ENCODE results near the gene NTN1.

NTN1 gene

GRCh38 chr17:9175700-9176467, 154.6 kb downstream of the NTN1 start:
- peaks cover 0 to 4% (median 0%) of the 10 kb centered on the region in 10 experiments; a peak in 1 of 20 replicates for H3K4me1 ChIP-seq
- peak overlapping the region in 2 of 11 experiments; percentile 21; a peak in 2 of 22 replicates for H3K4me2 ChIP-seq
- H3K9me3 ChIP-seq (replicated peaks in 1 of 11): peaks cover 0 to 26% (median 13%) of the 10 kb centered on the region in 11 experiments; a peak in 12 of 22 replicates
- no peak overlapping the region for H3K9ac ChIP-seq
- peaks cover 12 to 69% (median 42%) of the 10 kb centered on the region in 11 experiments for H3K27me3 ChIP-seq
- TF ChIP-seq Cebpa-rat (IDR thresholded peaks at IDR 0.05): no peak
- H3K4me3 ChIP-seq: no peak overlapping the region
- peaks cover 0 to 52% (median 23%) of the 10 kb centered on the region in 11 experiments; a peak in 13 of 22 replicates for H4K20me1 ChIP-seq
- H3K27ac ChIP-seq: no peak overlapping the region
- no peaks in the 10 kb centered on the region for H3K36me3 ChIP-seq

- Histone ChIP-seq H3K9me3 (replicated peaks in 1 of 11) (peaks cover 0 to 21% (median 13%) of the 10 kb centered on the region in 11 experiments; a peak in 12 of 22 replicates), H3K4me3 (no peak overlapping the region), H4K20me1 (peaks cover 0 to 65% (median 33%) of the 10 kb centered on the region in 11 experiments; a peak in 15 of 22 replicates), H3K4me1 (peaks cover 4 to 14% (median 7%) of the 10 kb centered on the region in 10 experiments), H3K4me2 (no peak overlapping the region), H3K9ac (no peak overlapping the region), H3K36me3 (no peaks in the 10 kb centered on the region), H3K27me3 (peaks cover 26 to 80% (median 54%) of the 10 kb centered on the region in 11 experiments), H3K27ac (no peak overlapping the region)
- no peak for TF ChIP-seq Cebpa-rat (IDR thresholded peaks at IDR 0.05)
Observed at GRCh38 chr17:9177212-9177611, 155.9 kb downstream of the NTN1 start.

- Histone ChIP-seq H3K9me3 (replicated peaks in 1 of 11) (peaks cover 0 to 15% (median 13%) of the 10 kb centered on the region in 11 experiments; a peak in 11 of 22 replicates), H3K4me2 (no peak overlapping the region), H3K4me3 (no peak overlapping the region), H4K20me1 (peaks cover 0 to 76% (median 39%) of the 10 kb centered on the region in 11 experiments; a peak in 17 of 22 replicates), H3K27ac (no peak overlapping the region), H3K27me3 (peaks cover 31 to 91% (median 63%) of the 10 kb centered on the region in 11 experiments), H3K4me1 (peaks cover 16 to 25% (median 18%) of the 10 kb centered on the region in 10 experiments), H3K36me3 (no peaks in the 10 kb centered on the region), H3K9ac (no peak overlapping the region)
- TF ChIP-seq Cebpa-rat (IDR thresholded peaks at IDR 0.05): no peak
Observed at GRCh38 chr17:9178319-9178718, 157.0 kb downstream of the NTN1 start.

- H3K9me3 ChIP-seq (replicated peaks in 1 of 11): peaks cover 0 to 4% (median 2%) of the 10 kb centered on the region in 11 experiments; a peak in 10 of 22 replicates
- no peak overlapping the region for H3K27ac ChIP-seq
- H3K9ac ChIP-seq: no peak overlapping the region
- no peak for TF ChIP-seq Cebpa-rat (IDR thresholded peaks at IDR 0.05)
- H3K4me2 ChIP-seq: no peak overlapping the region
- H3K4me1 ChIP-seq: peaks cover 28 to 38% (median 30%) of the 10 kb centered on the region in 10 experiments
- no peaks in the 10 kb centered on the region for H3K36me3 ChIP-seq
- H4K20me1 ChIP-seq: peaks cover 5 to 89% (median 51%) of the 10 kb centered on the region in 11 experiments; a peak in 19 of 22 replicates
- no peak overlapping the region for H3K4me3 ChIP-seq
- peaks cover 41 to 94% (median 74%) of the 10 kb centered on the region in 11 experiments for H3K27me3 ChIP-seq
Observed at GRCh38 chr17:9179602-9180001, 158.3 kb downstream of the NTN1 start.

- peaks cover 5 to 99% (median 62%) of the 10 kb centered on the region in 11 experiments; a peak in 19 of 22 replicates for H4K20me1 ChIP-seq
- H3K4me1 ChIP-seq: peaks cover 29 to 49% (median 37%) of the 10 kb centered on the region in 10 experiments
- no peaks in the 10 kb centered on the region for H3K36me3 ChIP-seq
- no peak overlapping the region for H3K4me3 ChIP-seq
- H3K27me3 ChIP-seq: peaks cover 62 to 97% (median 93%) of the 10 kb centered on the region in 11 experiments
- H3K4me2 ChIP-seq: peak overlapping the region; percentile 36 to 88 (median 79); a peak in 17 of 22 replicates
- no peak overlapping the region for H3K27ac ChIP-seq
- H3K9ac ChIP-seq: no peak overlapping the region
- no peaks in the 10 kb centered on the region for H3K9me3 ChIP-seq (replicated peaks in 1 of 11)
- no peak for TF ChIP-seq Cebpa-rat (IDR thresholded peaks at IDR 0.05)
Observed at GRCh38 chr17:9181640-9182039, 160.3 kb downstream of the NTN1 start.

GRCh38 chr17:9183306-9183705, 162.0 kb downstream of the NTN1 start:
- Histone ChIP-seq H3K4me2 (peak overlapping the region; percentile 66 to 88 (median 79)), H4K20me1 (peaks cover 5 to 85% (median 59%) of the 10 kb centered on the region in 11 experiments; a peak in 19 of 22 replicates), H3K27me3 (peaks cover 68 to 97% (median 90%) of the 10 kb centered on the region in 11 experiments), H3K9ac (no peak overlapping the region), H3K27ac (no peak overlapping the region), H3K36me3 (no peaks in the 10 kb centered on the region), H3K4me3 (no peak overlapping the region), H3K4me1 (peaks cover 29 to 49% (median 37%) of the 10 kb centered on the region in 10 experiments), H3K9me3 (replicated peaks in 1 of 11) (no peaks in the 10 kb centered on the region)
- no peak for TF ChIP-seq Cebpa-rat (IDR thresholded peaks at IDR 0.05)

GRCh38 chr17:9185142-9185541, 163.8 kb downstream of the NTN1 start:
- Histone ChIP-seq H3K4me1 (peaks cover 35 to 64% (median 52%) of the 10 kb centered on the region in 10 experiments), H3K4me2 (peak overlapping the region in 4 of 11 experiments; percentile 5 to 24 (median 14); a peak in 4 of 22 replicates), H3K36me3 (no peaks in the 10 kb centered on the region), H3K27me3 (peaks cover 64 to 97% (median 81%) of the 10 kb centered on the region in 11 experiments), H3K4me3 (no peak overlapping the region), H3K27ac (no peak overlapping the region), H4K20me1 (peaks cover 5 to 73% (median 47%) of the 10 kb centered on the region in 11 experiments; a peak in 19 of 22 replicates), H3K9ac (no peak overlapping the region), H3K9me3 (replicated peaks in 1 of 11) (no peaks in the 10 kb centered on the region)
- TF ChIP-seq Cebpa-rat (IDR thresholded peaks at IDR 0.05): no peak

GRCh38 chr17:9185688-9186284, 164.5 kb downstream of the NTN1 start:
- Histone ChIP-seq H3K9ac (no peak overlapping the region), H3K9me3 (replicated peaks in 1 of 11) (no peaks in the 10 kb centered on the region), H3K4me1 (peaks cover 35 to 64% (median 52%) of the 10 kb centered on the region in 10 experiments), H3K27ac (no peak overlapping the region), H3K27me3 (peaks cover 58 to 97% (median 81%) of the 10 kb centered on the region in 11 experiments), H3K36me3 (no peaks in the 10 kb centered on the region), H4K20me1 (peaks cover 5 to 67% (median 46%) of the 10 kb centered on the region in 11 experiments; a peak in 19 of 22 replicates), H3K4me2 (peak overlapping the region in 7 of 11 experiments; percentile 1 to 27 (median 10); a peak in 7 of 22 replicates), H3K4me3 (no peak overlapping the region)
- no peak for TF ChIP-seq Cebpa-rat (IDR thresholded peaks at IDR 0.05)

- Histone ChIP-seq H3K4me1 (peaks cover 26 to 62% (median 45%) of the 10 kb centered on the region in 10 experiments), H3K9me3 (replicated peaks in 1 of 11) (no peaks in the 10 kb centered on the region), H4K20me1 (peaks cover 5 to 48% (median 28%) of the 10 kb centered on the region in 11 experiments; a peak in 18 of 22 replicates), H3K27me3 (peaks cover 37 to 98% (median 61%) of the 10 kb centered on the region in 11 experiments), H3K27ac (no peak overlapping the region), H3K4me2 (no peak overlapping the region), H3K4me3 (no peak overlapping the region), H3K36me3 (no peaks in the 10 kb centered on the region), H3K9ac (no peak overlapping the region)
- TF ChIP-seq Cebpa-rat (IDR thresholded peaks at IDR 0.05): no peak
Observed at GRCh38 chr17:9187828-9188227, 166.5 kb downstream of the NTN1 start.
